Subcutaneous preadipocyte (primary cell): ENCODE results near the gene OSBP. TPM values are rescaled to one million over a fixed set of nuclear protein-coding genes. Genes with fewer than 3 reads are reported as not detected.

Experiments used
- small RNA-seq: library from RNA; depleted of rRNA; stranded (forward); fragments of <200 nt; gene quantifications from one replicate; pipeline ENCODE3, GENCODE V24; 2012
- total RNA-seq: library from RNA; depleted of rRNA; stranded (reverse); fragments of >200 nt; gene quantifications from 2 replicates; pipeline ENCODE4 v1.2.3, GENCODE V29; 2012

Gene OSBP
- total RNA-seq: 31.6 and 34.6 TPM in 2 replicates

DNA sequence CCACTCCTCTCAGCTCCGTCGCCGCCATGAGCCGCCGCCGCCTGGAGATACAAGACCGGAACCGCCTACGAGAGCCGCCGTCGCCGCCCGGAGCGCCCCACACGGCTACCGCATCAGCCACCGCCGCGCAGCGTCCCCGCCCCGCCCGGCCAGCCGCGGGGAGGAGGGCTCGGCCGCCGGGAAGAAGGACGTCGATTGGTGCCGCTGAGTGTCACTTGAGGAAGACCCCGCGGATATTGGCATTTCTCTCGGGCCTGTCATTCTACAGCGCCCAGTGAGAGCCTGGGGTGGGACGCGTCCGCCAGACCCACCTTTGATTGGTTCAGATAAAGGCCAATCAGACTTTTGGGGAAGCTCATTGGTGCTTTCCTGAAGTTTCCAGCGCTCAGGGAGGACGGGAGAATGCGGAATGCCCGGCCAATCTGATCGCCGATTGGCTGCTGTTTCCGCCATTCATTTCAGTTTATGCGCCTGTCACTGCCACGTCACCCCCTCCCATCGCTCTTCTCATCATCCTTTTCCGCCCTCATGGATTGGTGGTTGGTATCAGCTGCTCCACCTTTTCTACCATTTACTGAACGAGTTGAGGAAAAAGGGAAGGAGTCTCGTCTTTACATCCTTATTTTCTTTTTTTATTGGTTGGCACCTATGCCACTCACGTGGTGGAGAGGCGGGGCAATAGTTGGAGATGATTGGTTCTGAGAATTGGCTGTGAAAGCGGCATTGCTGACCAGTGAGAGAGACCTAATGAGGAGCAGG, at the start of gene OSBP:
OSBP (minus strand) TSS at position 138 of the 759 bp plus-strand sequence; CDS start at position 28, 110 bp downstream.

Small RNA genes lying within 50 kb of the gene (small RNA-seq; reads per million reads assigned to genes)
- gene MIR3162: not detected

Other genes starting within 250 kb of the OSBP start
- gene OR5A2, start 189.4 kb downstream of the OSBP start, total RNA-seq: not detected in 2 replicates
- gene OR5A1, start 179.3 kb downstream of the OSBP start, total RNA-seq: not detected in 2 replicates
- not detected in 2 replicates for gene OR4D6, start 158.8 kb downstream of the OSBP start, total RNA-seq
- not detected in 2 replicates for gene OR4D10, start 142.5 kb downstream of the OSBP start, total RNA-seq
- gene OR4D11, start 112.2 kb downstream of the OSBP start, total RNA-seq: not detected in 2 replicates
- not detected in 2 replicates for gene OR4D9, start 104.2 kb downstream of the OSBP start, total RNA-seq
- 9.2 and 11.9 TPM in 2 replicates for gene PATL1, start 53.3 kb upstream of the OSBP start, total RNA-seq
- gene OR10V1, start 98.1 kb upstream of the OSBP start, total RNA-seq: not detected in 2 replicates
- gene STX3, start 139.6 kb upstream of the OSBP start, total RNA-seq: 17.6 and 21.7 TPM in 2 replicates
- gene MRPL16, start 195.0 kb upstream of the OSBP start, total RNA-seq: 40.9 and 43.7 TPM in 2 replicates
- gene CBLIF, start 229.7 kb upstream of the OSBP start, total RNA-seq: not detected in 2 replicates